Fibroblast of mammary gland (primary cell): ENCODE measurements around the gene TMEM252.

Experiments
- DNase-seq: peaks from one replicate; pipeline ENCODE4 v3.0.0-alpha.2; 2010; ENCODE audit warnings: low read depth
- H3K4me3 ChIP-seq: 2 replicates; pipeline ENCODE4 v1.5.1; 2011; ENCODE audit warnings: low read depth, mild to moderate bottlenecking, low read length, moderate library complexity; ENCODE audit not compliant: control insufficient read depth
- TF ChIP-seq, protein P1 (sequence below): conservative IDR thresholded peaks from 2 replicates; pipeline ENCODE4 v1.5.1; 2011; ENCODE audit warnings: low read depth, low read length, inconsistent platforms; ENCODE audit not compliant: control insufficient read depth, insufficient read depth

TMEM252 gene

DNA sequence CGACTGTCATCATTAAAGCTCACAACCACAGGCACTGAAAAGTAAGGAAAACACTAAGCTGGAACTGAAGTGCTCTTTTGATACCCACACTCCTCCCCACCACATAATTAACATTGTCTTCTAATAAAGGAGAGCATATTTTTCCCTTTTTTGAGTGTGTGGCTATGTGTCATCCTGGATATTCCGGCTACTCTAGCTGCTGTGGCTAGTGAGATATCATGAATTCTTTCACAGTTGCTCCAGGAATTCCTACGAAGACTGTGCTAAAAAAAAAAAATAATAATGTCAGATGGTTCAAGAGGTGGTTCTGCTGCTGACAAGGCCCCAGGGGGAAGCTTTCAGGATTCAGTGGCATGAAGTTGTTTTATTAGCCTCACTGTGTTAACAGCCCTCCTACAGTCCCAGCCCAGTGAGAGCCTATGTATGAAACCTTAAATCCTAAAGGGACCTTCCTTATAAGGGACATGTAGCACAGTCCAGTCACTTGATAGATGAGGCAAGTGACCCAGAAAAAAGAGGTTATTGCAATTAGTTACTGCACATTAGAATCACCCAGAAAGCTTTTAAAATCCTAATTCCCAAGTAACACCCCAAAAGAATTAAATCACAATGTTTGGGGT, 46.6 kb downstream of the TMEM252 start:
- TF ChIP-seq, protein P1, sequence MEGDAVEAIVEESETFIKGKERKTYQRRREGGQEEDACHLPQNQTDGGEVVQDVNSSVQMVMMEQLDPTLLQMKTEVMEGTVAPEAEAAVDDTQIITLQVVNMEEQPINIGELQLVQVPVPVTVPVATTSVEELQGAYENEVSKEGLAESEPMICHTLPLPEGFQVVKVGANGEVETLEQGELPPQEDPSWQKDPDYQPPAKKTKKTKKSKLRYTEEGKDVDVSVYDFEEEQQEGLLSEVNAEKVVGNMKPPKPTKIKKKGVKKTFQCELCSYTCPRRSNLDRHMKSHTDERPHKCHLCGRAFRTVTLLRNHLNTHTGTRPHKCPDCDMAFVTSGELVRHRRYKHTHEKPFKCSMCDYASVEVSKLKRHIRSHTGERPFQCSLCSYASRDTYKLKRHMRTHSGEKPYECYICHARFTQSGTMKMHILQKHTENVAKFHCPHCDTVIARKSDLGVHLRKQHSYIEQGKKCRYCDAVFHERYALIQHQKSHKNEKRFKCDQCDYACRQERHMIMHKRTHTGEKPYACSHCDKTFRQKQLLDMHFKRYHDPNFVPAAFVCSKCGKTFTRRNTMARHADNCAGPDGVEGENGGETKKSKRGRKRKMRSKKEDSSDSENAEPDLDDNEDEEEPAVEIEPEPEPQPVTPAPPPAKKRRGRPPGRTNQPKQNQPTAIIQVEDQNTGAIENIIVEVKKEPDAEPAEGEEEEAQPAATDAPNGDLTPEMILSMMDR: no peak
- DNase-seq: no peak
- H3K4me3 ChIP-seq: no peak overlapping the region

DNA sequence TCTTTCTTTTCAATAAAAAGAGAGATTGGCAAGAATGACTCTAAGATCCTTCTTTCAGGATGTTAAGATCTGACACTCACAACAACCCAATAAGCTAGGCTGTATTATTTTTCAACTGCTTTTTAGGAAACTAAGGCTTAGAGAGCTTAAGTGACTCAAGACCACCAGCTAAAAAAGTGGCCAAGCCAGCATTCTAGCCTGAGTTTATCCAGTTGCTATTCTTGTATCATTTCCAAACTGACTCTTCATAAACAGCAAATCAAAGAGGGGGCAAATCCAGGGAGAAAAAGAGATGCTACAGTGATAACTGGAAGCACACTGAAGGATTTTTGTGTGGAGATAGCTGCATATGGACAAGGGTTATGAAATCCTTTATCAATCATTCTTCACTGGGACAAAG, 47.1 kb downstream of the TMEM252 start:
- TF ChIP-seq, protein P1: no peak
- no peak overlapping the region for H3K4me3 ChIP-seq
- no peak for DNase-seq

DNA sequence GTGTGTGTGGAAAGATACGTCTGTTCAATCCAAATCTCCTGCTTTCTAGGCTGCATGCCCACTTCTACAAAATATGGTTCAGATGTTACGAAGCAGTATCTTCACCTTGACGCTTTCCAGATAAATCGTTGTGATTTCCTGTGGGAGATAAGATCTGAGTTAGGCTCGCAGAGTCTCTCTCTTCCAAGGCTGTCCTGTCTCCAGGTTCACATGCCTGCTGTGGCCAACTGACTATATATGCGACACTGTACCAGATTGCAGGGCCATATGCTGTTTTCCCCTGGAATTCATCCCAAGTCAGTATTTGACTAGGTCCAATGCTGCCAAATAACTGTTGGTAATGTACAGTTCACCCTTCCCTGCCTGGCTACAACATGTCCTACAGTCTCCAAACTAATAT, 47.9 kb downstream of the TMEM252 start:
- H3K4me3 ChIP-seq: no peak overlapping the region
- DNase-seq: no peak
- TF ChIP-seq, protein P1: no peak

DNA sequence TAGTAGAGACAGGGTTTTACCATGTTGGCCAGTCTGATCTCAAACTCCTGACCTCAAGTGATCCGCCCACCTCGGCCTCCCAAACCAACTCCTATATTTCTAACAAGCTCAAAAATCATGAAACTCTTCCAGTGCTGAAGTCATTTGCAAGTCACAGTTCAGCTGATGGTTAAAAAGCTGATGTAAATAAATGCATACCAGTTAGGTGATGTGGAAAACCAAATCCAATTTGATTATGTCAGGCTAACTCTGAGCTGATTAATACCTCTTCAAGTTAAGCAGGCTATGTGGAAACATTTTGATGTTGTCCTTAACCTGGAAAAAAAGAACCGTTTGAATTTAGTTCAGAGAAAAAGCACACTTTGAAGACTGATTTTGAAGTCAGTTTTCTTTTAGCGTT, 51.0 kb downstream of the TMEM252 start:
- TF ChIP-seq, protein P1: no peak
- DNase-seq: no peak
- H3K4me3 ChIP-seq: no peak overlapping the region

DNA sequence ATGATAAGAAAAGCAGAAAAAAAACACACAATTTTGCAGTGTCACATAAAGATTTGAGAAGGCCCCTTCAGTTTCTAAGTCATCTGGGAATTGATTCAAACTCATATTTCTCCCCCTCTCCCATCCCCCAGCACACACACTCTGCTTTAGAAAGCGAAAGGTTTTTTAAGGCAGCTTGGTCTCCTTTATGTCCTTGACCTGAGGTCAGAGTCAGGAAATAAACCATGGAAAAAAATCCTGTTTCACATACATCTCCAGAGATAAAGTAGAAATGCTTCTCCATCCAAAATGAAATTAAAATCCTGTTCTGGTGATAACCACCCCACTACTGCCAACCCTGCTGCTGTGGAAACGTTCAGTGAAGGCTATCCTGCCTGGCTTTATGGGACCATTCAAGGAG, 52.6 kb downstream of the TMEM252 start:
- no peak for DNase-seq
- TF ChIP-seq, protein P1: no peak
- H3K4me3 ChIP-seq: no peak overlapping the region
